Dermis blood vessel endothelial cell (primary cell): ENCODE results near the gene CR1. TPM values are rescaled to one million over a fixed set of nuclear protein-coding genes. Genes with fewer than 3 reads are reported as not detected.
"Not testable (repeated sequence)": the region's sequence is repeated elsewhere in the genome, so short reads cannot be mapped to it uniquely, and the experiment has no call there.

Experiments used
- DNase-seq: peaks from one replicate; pipeline ENCODE4 v3.0.0; 2010
- total RNA-seq: library from RNA; depleted of rRNA; stranded (reverse); fragments of >200 nt; gene quantifications from 2 replicates; pipeline ENCODE4 v1.2.3, GENCODE V29; 2014

The CR1 gene
- total RNA-seq, 1 donor from 2014 or later, result not detected

- no peak for DNase-seq
These were observed 149.7 kb downstream of the CR1 start for GRCh38 chr1:207645635-207646081.

- no peak for DNase-seq
These were observed 150.2 kb downstream of the CR1 start for GRCh38 chr1:207646171-207646570.

- DNase-seq, result no peak
These were observed 151.1 kb downstream of the CR1 start for GRCh38 chr1:207646944-207647579.

GRCh38 chr1:207647671-207648333, 151.8 kb downstream of the CR1 start:
- no peak for DNase-seq

GRCh38 chr1:207648334-207649209, 152.6 kb downstream of the CR1 start:
- DNase-seq, result no peak

GRCh38 chr1:207649210-207649753, 153.3 kb downstream of the CR1 start:
- DNase-seq, result no peak

- DNase-seq, result no peak
These were observed 154.1 kb downstream of the CR1 start for GRCh38 chr1:207649865-207650580.

- DNase-seq, result no peak
These were observed 155.6 kb downstream of the CR1 start for GRCh38 chr1:207651583-207651982.

GRCh38 chr1:207654320-207654719, 158.4 kb downstream of the CR1 start:
- DNase-seq, result peak; percentile 9

GRCh38 chr1:207658408-207658807, 162.5 kb downstream of the CR1 start:
- no peak for DNase-seq

GRCh38 chr1:207658904-207659485, 163.0 kb downstream of the CR1 start:
- no peak for DNase-seq

GRCh38 chr1:207659545-207660153, 163.7 kb downstream of the CR1 start:
- no peak for DNase-seq

GRCh38 chr1:207661420-207661819, 165.5 kb downstream of the CR1 start:
- DNase-seq, result not testable (repeated sequence)

- DNase-seq, result no peak
These were observed 170.4 kb downstream of the CR1 start for GRCh38 chr1:207666342-207666741.

GRCh38 chr1:207669528-207670009, 173.6 kb downstream of the CR1 start:
- no peak for DNase-seq

GRCh38 chr1:207670192-207670591, 174.2 kb downstream of the CR1 start:
- DNase-seq, result no peak

- no peak for DNase-seq
These were observed 175.0 kb downstream of the CR1 start for GRCh38 chr1:207670997-207671396.

- DNase-seq, result peak; percentile 47
These were observed 176.7 kb downstream of the CR1 start for GRCh38 chr1:207672522-207673130.

- DNase-seq, result no peak
These were observed 177.4 kb downstream of the CR1 start for GRCh38 chr1:207673399-207673798.

GRCh38 chr1:207676153-207676552, 180.2 kb downstream of the CR1 start:
- no peak for DNase-seq
